ENCODE data around the gene HOXB8.

Gene HOXB8

GRCh38 chr17:48637323-48638260 is 22.5 kb upstream of the HOXB8 start:
- DNase-seq (ENCODE audit: low spot score), result no peak

DNA sequence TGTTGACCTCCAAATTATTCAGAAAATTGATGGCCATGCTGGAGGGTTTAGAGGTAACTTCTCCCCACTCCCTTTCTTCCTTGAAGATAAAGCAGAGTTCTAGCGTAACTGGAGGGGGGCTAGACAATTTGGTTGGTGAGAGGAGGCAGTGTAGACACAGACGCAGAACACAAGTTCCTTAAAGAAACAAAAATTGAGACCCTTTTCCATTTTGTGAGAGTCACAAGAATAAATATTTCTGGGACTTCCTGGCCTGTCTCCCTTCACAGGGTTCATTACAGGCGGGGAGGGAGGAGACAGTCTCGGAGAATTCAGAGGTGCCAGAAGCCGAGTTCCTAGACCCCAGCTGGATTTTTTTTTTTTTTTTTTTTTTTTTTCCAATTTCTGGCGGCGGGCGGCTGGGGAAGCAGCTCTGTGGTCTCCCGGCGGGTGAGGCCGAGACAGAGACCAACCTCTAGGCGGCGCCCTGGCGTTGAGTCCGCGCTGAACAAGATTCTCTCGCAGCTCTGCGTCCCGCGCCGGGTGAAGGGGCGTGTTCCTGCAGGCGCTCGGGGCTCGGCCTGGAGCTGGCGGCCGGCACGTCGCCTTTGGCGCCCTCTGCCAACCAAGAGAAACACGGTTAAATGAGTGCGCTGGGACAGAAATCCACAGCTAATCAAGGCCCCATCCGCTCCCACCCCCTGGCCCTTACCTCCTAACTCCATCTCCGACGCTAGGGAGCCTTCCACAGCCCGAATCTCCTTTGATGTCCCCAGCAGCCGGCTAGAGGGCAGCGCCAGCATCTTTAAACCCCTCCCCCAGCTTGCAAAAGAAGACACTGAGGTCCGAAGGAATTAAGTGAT is 21.3 kb upstream of the HOXB8 start:
- peak; percentile 93 for DNase-seq (ENCODE audit: low spot score)

GRCh38 chr17:48634493-48635208 is 19.6 kb upstream of the HOXB8 start:
- no peak for DNase-seq (ENCODE audit: low spot score)

DNA sequence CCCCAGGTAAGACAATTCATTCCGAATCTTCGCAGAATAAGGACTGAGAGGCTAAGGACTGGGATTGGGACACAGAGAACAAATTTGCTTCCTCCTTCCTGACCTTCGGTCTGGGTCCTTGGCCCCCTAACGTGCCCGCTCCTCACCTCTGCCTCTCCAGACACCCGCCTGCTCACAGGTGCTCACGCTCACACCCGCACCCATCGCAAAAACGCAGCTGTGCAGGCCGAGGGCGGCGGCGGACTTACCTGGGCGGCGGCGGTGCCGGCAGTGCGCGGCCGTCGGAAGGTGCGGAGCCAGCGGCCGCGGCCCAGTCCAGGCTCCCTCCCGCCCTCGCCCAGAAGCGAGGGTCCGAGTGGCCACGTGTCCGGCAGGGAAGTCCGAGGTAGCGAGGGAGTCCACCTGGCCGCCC is 18.2 kb upstream of the HOXB8 start:
- no peak for DNase-seq (ENCODE audit: low spot score)

GRCh38 chr17:48632579-48633265 is 17.6 kb upstream of the HOXB8 start:
- no peak for DNase-seq (ENCODE audit: low spot score)

DNA sequence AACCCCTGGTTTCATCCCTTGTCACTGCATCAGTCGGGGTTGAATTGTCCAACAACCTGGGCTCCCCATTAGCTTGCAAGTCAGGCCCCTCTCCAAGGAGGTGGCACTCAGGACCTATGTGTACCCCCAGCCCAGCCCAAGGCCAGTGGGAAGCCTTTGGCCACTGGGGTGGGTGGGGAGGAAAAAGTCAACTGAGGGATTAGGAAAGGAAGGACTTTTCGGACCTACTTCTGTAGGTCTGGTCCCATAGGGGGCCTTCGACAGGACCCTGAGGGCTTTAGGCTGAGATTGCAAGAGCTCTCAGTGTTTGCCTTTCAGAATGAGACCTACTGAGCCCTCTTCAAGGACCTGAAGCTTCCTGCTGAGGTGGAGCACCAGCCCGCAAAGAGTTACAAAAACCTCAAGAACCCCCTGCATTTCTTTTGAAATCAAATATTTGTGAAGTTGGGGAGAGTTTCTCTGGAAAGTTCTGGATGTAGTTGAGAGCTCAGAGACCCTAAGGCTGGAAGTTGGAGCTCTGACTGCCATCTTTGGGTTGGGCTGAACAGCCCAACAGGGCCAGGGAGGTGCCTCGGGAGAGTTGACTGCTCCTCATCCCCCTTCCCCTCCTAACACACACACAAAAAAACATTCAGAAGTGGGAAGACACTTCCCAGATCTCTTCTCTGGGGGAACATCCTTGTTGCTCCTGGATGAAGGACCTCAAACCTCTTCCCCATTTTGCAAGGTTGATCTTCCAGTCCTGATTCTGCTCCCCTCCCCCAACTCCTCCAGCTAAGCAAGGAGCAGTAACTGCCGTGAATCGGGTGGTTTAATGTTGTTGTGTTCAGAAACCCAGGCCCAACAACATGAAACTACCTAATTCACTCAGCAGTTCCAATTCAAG is 16.8 kb upstream of the HOXB8 start:
- no peak for DNase-seq (ENCODE audit: low spot score)

GRCh38 chr17:48630925-48631692 is 16.0 kb upstream of the HOXB8 start:
- DNase-seq (ENCODE audit: low spot score), result no peak

DNA sequence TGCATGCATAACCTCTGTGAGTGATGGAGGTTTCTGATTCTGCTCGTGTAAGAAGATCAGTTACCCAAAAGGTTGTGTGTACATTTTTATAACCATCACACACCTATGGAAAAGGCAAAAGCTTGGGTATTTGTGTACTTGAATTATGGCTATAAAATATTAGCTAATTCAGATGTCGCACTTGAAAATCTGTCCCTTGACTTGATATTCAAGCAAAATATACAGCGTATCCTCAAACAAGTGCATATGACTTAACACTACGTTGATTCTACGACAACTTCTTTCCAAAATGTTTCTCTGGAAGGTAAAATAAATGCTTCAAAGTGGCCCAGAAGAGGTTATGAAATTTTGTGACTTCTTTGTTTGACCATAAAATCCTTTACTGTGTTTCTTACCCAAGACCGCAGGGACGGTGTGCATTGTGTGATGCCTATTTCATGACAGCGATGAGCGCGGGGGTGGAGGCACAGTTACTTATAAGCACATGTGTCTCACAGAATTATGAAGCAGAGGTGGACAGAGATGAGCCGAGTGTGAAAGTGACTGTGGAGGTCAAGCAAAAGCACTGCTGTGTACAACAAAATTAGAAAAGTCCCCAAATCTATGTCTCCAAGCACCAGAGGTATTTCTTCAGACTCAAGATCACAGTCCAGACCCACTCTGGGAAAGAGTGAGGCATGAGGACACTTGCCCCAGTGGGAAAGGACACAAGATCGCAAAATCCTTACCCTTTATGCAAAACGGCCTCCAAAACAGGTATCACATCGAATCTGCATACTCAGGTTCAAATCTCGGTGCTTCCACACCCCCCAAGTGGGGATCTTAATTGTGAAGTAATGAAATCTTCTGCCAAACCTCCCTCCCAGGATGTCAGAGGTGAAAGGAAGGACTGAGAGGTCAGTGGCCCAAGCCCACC is 15.2 kb upstream of the HOXB8 start:
- no peak for DNase-seq (ENCODE audit: low spot score)

GRCh38 chr17:48629411-48629759 is 14.3 kb upstream of the HOXB8 start:
- DNase-seq (ENCODE audit: low spot score), result no peak

- DNase-seq (ENCODE audit: low spot score), result no peak
These were observed 13.7 kb upstream of the HOXB8 start for GRCh38 chr17:48628649-48629410.

DNA sequence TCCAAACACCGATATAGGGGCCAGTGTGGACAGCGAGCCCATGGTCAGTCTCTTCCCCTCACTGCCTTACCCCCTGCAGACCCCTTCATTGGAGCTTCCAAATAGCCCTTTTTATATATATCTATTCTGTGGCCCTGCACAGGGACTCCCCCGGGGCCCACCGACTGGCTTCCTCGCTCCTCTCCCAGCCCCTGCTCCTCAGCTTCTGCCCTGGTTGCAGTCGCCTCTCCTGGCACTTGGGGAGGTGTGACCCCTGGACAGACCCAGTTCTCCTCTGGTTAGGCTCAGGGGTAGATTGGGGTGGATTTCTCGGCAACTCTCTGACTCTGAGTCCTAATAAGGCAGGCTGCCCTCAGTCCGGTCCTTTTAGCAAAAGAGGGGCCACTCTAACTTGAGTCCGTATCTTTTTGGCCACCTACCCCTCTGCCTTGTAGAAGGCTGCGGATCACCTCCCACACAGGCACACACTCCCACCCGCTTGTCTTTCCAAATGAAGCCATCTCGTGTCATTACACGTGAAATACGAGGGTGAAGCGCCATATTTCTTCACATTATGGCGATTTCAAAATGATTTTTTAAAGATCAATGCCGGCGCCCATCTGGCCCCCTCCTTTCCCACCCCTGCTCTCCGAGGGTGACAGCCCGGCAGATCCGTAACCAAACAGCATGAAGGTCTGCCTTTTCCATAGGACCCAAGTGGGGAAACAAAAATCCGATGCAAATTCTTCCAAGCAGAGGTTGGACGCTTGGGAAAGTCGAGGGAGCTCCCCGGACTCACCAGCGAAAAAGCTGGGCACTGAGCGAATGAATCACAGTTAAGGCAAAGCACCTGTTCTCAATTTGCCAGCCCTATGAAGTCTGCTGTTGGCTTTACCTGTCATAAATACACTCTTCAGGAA is 12.8 kb upstream of the HOXB8 start:
- DNase-seq (ENCODE audit: low spot score), result no peak

GRCh38 chr17:48627118-48627597 is 12.1 kb upstream of the HOXB8 start:
- no peak for DNase-seq (ENCODE audit: low spot score)

GRCh38 chr17:48626245-48627117 is 11.4 kb upstream of the HOXB8 start, which contains the start of gene HOXB9:
Gene HOXB9 (minus strand): TSS chr17:48626358. CDS start chr17:48626269, 89 bp downstream.
- DNase-seq (ENCODE audit: low spot score), result no peak

DNA sequence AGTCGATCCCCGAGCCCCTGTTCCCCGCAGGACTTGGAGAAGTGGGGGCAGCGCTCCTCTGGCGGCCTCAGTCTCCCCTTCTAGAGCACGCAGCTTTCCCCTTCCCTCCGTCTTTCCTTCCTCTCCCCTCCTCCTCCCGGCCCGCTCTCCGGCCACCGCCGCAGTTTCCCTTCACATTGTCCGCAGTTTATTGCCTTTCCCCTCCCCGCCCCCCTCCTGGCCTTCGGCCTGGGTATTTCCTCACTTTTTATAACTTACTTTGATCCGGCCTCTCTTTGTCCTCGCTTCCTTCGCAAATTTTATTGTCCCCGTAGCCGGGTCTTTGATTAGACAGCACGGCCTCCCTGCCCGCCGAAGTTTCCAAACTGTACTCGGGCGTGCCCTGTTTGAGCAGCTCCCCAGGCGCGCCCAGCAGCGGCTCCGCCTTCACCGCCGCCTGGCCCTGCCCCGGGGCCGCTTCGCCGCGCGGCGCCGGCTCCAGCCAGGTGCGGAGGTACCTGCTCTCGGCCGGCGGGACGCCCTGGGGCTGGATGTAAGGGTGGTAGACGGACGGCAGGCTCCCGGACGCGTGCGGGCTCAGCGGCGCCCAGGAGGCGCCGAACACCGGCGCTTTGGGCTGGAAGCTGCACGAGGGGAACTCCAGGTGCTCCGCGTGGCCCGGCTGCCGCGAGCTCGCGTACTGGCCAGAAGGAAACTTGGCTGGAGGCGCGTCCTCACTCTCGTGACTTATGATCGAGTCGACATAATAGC is 10.6 kb upstream of the HOXB8 start:
- no peak for DNase-seq (ENCODE audit: low spot score)
